AG08396 (cell line): Measurements from ENCODE around the gene DOC2B.

Experiments
- DNase-seq: peaks from one replicate; pipeline ENCODE4 v3.0.0; 2012; ENCODE audit warnings: low spot score, mixed read lengths

The DOC2B gene

GRCh38 chr17:162689-163088 is 18.8 kb downstream of the DOC2B start:
- no peak for DNase-seq

DNA sequence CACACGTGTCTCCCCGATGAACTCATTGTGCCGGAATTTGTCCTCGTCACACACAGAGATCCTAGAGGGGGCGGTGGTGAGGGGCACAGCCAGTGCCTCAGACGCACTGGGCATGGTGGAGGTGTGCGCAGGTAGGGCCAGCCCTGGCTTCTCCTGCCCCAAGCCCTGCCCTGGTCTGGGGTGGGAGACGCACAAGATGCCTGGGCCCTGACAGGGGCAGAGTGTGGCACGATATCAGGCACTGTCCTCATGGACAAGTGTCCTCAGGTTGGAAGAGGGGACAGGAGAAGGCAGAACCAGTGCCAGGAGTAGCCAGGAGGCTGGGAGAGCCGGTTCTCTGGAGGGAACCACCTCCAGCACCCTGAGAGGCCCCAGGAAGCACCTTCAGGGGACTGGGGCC is 20.0 kb downstream of the DOC2B start:
- DNase-seq = no peak

DNA sequence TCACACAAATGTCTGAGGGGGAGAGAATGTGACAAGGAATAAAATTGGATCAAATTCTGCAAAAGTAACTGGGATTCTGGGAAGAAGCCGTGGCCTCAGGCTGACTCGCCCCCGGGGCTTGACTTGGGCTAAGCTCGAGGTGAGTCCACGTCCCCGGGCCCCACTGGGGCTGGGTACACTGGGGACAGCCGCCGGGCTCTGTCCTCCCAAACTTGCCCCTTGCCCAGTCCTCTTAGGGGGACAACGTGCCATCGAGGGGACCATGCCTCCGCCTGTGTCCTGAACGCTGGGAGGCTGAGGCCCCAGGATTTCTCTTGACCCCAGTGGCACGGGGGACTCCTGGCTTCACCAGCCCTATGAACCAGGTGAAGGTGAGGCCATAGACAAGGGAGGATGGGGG is 21.1 kb downstream of the DOC2B start:
- no peak for DNase-seq

DNA sequence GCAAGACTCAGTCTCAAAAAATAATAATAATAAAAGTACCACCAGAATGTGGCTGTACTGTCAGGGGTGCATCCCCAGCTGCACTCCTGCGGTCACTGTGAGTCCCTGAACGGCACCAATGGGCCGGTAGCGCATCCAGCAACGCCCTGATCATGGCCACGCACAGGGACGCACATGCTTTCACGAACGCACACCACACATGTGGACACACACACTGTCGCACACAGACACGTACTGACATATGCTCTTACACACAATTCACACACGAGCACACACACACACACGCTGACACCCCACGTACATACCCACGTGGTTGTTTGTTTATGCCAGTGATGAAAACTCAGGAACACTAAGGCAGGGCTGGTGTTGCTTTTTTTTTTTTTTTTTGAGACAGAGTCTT is 21.8 kb downstream of the DOC2B start:
- DNase-seq = no peak

DNA sequence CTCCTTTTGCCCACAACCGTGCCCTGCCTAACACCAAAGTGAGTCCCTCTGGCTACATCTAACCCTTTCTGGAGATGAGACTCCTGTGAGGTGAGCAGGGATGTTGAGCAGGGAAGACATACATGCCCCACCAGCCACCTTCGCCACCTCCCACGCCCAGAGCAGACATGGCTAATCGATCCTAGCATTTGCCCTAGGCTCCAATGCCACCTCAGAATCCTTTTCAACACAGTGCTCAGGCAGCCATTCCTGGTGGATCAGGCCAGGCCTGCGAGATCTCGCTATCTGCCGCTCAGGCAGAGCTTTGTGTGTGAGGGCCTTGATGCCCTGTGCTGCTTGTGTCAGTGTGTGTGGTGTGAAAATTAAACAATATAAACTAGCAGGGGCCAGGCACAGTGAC is 23.1 kb downstream of the DOC2B start:
- no peak for DNase-seq

- no peak for DNase-seq
Observed at GRCh38 chr17:157901-158300, 23.5 kb downstream of the DOC2B start.

- DNase-seq = no peak
Observed at GRCh38 chr17:156946-157345, 24.5 kb downstream of the DOC2B start.

DNA sequence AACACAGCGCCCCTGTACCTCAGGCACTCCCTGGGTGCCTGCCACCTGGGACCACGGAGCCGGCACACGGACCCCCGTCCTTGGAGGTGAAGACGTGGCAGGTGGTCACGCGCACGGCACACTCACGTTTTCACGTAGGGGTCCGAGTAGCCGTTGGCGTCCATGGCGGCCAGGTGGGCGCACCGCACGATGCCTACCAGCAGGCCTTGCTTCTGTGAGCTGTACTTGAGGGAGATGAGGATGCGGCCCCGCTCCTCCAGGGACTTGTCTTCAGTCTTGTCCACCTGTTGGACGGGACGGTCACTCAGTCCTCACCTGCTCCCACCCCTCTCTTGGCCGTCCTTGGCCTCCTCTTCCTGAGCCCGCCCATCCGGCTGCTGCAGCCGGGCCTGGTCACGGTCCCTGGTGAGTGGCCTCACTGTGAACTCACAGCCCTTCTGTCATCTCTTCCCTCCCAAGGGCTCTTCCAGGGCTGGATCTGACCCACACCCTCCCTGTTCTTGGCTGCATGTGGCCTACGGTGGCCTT is 25.3 kb downstream of the DOC2B start:
- no peak for DNase-seq

DNA sequence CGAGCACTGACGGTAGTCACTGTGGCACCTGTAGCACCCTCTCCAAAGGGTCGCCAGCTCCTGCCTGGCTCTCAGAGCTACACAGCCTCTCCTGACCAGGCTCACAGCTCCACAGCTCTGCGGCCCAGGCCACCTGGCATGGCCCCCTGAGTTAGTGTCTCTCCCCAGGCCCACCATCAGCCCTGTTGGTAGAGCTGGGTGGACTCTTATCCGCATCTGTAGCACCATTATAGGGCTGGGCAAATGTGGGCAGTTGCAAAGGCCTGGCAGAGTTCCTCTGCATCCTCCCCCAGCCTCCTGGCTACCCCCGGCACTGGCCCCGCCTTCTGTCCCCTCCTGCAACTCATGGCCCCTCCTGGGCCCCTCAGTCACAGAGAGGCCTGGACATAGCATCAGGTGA is 25.9 kb downstream of the DOC2B start:
- DNase-seq = no peak

GRCh38 chr17:153851-154250 is 27.6 kb downstream of the DOC2B start:
- DNase-seq = no peak

GRCh38 chr17:152860-153420 is 28.5 kb downstream of the DOC2B start:
- no peak for DNase-seq

- no peak for DNase-seq
Observed at GRCh38 chr17:151886-152859, 29.3 kb downstream of the DOC2B start.

- no peak for DNase-seq
Observed at GRCh38 chr17:151004-151403, 30.4 kb downstream of the DOC2B start.

GRCh38 chr17:149897-150584 is 31.4 kb downstream of the DOC2B start:
- no peak for DNase-seq

- no peak for DNase-seq
Observed at GRCh38 chr17:149231-149630, 32.2 kb downstream of the DOC2B start.

DNA sequence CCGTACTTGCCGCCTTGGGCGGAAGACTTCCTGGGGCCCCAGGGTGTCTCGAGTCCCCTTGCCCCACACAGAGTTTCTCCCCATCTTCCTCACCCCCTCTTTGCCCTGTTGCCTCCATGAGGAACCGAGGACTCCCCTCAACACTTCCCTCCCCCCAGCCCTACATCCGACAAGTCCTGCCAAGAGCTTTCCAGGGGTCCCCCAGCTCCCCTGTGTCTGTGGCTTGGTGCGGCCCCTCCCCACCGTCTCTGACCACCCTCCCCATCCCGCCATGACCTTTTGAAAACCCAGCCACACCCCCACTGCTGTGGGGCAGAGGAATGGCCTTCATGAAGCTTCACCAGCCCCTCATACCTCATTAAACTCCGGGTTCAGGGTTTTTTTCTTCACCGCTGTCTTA is 32.7 kb downstream of the DOC2B start:
- no peak for DNase-seq

DNA sequence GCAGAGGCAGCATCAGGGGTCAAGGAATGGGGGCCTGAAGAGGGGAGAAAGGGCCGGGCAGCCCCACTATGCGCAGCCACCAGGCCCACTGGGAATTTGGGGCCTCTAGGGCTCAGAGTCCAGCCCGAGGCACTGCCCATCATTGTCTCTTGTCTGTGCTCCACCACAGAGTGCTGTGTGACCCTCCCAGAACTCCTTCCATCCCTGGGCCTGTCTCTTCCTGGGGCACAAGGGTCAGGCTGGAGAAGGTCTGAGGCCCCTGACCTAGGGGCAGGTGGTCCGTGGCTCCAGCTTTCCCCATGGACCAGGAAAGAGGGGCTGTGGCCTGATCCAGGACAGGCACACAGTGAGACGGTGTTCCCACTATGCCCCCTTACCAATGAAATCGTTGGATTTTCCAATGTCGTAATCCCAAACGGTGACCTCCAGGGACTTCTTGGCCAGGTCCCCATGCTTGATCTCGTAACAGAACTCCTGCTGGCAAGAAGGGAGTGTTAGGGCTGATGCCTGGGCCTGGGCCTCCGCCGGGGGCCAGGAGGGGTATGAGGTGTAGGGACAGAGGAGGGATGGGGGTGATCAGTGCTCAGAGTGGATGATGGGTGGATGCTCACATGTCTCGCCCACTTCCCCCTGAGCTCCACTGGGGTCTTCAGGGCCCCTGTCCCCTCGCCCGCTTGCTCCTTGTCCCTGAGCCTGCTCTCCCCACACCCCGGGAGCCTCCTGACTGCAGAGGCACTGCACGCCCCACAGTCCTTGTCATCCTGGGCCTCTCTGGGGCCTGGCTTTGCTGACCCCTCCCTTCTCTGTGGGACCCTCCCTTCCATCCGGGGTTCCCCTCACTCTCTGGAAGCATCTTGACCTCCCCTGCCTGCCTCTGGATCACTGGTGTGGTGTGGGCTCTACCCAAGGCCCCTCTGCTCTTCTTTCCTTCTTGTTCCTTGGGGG is 33.4 kb downstream of the DOC2B start:
- no peak for DNase-seq

GRCh38 chr17:146983-147761 is 34.3 kb downstream of the DOC2B start:
- DNase-seq = no peak

DNA sequence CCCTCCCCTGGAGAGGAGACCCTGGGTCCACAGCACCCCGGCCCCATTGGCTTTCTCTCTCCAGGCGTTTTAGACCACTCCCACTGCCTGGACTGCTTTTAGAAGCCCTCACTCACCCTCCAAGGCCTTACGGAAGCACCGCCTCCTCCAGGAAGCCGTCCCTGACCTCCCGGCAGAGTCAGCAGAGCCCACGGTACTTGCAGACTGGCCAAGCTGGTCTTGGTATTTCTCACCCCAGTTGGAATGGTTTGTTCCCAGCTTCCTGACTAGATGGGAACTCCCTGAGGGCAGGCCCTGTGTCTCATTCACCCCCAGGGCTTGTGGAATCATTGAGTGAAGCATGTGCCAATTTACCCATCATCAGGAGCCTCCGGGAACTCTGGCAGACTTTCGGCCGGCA is 34.9 kb downstream of the DOC2B start:
- no peak for DNase-seq

- DNase-seq = no peak
Observed at GRCh38 chr17:145671-146541, 35.5 kb downstream of the DOC2B start.
